CD4-positive, alpha-beta T cell treated with Interferon gamma for 1 hour (primary cell): ENCODE results near the gene LYG2.
"Not testable (repeated sequence)": the region's sequence is repeated elsewhere in the genome, so short reads cannot be mapped to it uniquely, and the experiment has no call there.

ENCODE experiments used
- DNase-seq: peaks from one replicate; pipeline ENCODE4 v3.0.0-alpha.2; 2020

The LYG2 gene

GRCh38 chr2:99200076-99200800 is 55.2 kb downstream of the LYG2 start:
- DNase-seq = no peak

GRCh38 chr2:99198103-99198841 is 57.2 kb downstream of the LYG2 start:
- no peak for DNase-seq

DNA sequence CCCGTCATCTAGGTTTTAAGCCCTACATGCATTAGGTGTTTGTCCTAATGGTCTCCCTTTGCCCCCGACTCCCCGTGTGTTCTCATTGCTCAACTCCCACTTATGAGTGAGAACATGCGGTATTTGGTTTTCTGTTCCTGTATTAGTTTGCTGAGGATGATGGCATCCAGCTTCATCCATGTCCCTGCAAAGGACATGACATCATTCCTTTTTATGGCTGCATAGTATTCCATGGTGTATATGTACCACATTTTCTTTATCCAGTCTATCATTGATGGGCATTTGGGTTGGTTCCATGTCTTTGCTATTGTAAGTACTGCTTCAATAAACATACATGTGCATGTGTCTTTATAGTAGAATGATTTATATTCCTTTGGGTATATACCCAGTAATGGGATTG is 63.1 kb downstream of the LYG2 start:
- DNase-seq = not testable (repeated sequence)
